ENCODE data around the gene ZNF558.

DNA sequence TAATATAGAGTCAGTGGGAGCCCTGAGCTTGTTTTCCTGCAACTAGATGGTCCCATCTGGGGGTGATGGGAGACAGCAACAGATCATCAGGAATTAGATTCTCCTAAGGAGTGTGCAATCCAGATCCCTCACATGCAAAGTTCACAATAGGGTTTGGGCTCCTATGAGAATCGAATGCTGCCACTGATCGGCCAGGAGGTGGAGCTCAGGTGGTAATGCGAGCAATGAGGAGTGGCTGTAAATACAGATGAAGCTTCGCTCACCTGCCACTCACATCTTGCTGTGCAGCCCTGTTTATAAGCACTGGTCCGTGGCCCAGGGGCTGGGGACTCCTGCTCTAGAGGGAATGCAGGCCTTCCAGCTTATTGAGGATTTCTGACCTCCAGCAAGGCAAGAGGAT lies 5.7 kb downstream of the ZNF558 start:
- TF ChIP-seq, protein P1, sequence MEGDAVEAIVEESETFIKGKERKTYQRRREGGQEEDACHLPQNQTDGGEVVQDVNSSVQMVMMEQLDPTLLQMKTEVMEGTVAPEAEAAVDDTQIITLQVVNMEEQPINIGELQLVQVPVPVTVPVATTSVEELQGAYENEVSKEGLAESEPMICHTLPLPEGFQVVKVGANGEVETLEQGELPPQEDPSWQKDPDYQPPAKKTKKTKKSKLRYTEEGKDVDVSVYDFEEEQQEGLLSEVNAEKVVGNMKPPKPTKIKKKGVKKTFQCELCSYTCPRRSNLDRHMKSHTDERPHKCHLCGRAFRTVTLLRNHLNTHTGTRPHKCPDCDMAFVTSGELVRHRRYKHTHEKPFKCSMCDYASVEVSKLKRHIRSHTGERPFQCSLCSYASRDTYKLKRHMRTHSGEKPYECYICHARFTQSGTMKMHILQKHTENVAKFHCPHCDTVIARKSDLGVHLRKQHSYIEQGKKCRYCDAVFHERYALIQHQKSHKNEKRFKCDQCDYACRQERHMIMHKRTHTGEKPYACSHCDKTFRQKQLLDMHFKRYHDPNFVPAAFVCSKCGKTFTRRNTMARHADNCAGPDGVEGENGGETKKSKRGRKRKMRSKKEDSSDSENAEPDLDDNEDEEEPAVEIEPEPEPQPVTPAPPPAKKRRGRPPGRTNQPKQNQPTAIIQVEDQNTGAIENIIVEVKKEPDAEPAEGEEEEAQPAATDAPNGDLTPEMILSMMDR (conservative IDR thresholded peaks at IDR 0.05; ENCODE audit: low read depth in 2 of 2) = no peak
- TF ChIP-seq EZH2phosphoT487 (IDR thresholded peaks at IDR 0.05; ENCODE audit: unreplicated experiment) (no peak), POLR2AphosphoS5 (IDR thresholded peaks at IDR 0.05; ENCODE audit: low read depth) (no peak), CREB1 (CRISPR knock-in tag; IDR thresholded peaks at IDR 0.05; ENCODE audit: low read depth) (no peak), JUNB (IDR thresholded peaks at IDR 0.05; ENCODE audit: unreplicated experiment) (no peak), EZH2 (IDR thresholded peaks at IDR 0.05; ENCODE audit: low read depth, unreplicated experiment) (no peak)
- TF ChIP-seq, protein P2, sequence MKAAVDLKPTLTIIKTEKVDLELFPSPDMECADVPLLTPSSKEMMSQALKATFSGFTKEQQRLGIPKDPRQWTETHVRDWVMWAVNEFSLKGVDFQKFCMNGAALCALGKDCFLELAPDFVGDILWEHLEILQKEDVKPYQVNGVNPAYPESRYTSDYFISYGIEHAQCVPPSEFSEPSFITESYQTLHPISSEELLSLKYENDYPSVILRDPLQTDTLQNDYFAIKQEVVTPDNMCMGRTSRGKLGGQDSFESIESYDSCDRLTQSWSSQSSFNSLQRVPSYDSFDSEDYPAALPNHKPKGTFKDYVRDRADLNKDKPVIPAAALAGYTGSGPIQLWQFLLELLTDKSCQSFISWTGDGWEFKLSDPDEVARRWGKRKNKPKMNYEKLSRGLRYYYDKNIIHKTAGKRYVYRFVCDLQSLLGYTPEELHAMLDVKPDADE (IDR thresholded peaks at IDR 0.05) = no peak
- TF ChIP-seq, protein P3, sequence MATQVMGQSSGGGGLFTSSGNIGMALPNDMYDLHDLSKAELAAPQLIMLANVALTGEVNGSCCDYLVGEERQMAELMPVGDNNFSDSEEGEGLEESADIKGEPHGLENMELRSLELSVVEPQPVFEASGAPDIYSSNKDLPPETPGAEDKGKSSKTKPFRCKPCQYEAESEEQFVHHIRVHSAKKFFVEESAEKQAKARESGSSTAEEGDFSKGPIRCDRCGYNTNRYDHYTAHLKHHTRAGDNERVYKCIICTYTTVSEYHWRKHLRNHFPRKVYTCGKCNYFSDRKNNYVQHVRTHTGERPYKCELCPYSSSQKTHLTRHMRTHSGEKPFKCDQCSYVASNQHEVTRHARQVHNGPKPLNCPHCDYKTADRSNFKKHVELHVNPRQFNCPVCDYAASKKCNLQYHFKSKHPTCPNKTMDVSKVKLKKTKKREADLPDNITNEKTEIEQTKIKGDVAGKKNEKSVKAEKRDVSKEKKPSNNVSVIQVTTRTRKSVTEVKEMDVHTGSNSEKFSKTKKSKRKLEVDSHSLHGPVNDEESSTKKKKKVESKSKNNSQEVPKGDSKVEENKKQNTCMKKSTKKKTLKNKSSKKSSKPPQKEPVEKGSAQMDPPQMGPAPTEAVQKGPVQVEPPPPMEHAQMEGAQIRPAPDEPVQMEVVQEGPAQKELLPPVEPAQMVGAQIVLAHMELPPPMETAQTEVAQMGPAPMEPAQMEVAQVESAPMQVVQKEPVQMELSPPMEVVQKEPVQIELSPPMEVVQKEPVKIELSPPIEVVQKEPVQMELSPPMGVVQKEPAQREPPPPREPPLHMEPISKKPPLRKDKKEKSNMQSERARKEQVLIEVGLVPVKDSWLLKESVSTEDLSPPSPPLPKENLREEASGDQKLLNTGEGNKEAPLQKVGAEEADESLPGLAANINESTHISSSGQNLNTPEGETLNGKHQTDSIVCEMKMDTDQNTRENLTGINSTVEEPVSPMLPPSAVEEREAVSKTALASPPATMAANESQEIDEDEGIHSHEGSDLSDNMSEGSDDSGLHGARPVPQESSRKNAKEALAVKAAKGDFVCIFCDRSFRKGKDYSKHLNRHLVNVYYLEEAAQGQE (IDR thresholded peaks at IDR 0.05; ENCODE audit: unreplicated experiment) = no peak

All from GM23338 (cell line).